Inferior parietal cortex (tissue), 1 donor: ENCODE data around the gene DENND6A.
"Not testable (repeated sequence)": the region's sequence is repeated elsewhere in the genome, so short reads cannot be mapped to it uniquely, and the experiment has no call there.

Experiments
- DNase-seq: peaks from one replicate; pipeline ENCODE4 v3.0.0-alpha.2; 2016; ENCODE audit errors: extremely low spot score

The DENND6A gene

DNA sequence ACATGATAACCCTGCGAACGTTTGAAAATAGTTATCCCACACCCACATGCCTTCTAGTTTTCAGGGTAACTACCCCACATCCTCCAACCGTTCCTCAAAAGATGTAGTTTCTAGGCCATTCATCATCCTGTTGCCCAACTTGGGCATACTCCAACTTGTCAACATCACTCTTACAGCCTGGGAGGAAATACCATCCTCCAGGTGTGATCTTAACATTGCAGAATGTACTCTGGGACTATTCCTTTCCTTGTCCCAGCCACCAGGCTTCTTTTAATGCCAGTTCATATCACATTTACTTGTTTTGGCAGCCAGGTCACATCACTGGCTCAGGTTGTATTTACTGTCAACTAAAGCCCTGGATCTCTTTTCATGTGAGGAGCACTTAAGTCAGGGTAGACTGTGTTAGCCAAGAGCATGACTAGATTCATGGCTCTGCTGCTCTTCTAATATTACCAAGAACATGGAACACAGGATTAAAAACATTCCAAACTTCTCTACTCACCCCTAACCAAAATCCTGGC lies 4.0 kb upstream of the DENND6A start:
- no peak for DNase-seq

- no peak for DNase-seq
Observed at GRCh38 chr3:57694146-57694545, 1.3 kb upstream of the DENND6A start.

DNA sequence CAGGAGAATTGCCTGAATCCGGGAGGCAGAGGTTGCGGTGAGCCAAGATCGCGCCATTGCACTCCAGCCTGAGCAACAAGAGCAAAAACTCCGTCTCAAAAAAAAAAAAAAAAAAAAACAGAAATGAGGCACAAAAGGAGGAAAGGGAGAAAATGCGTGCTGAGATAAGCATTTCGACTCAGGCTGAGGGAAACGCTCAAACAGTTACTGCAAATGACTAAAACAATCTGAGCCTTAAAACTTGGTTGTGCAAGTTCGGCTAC lies 813 bp downstream of the DENND6A start:
- DNase-seq: not testable (repeated sequence)

DNA sequence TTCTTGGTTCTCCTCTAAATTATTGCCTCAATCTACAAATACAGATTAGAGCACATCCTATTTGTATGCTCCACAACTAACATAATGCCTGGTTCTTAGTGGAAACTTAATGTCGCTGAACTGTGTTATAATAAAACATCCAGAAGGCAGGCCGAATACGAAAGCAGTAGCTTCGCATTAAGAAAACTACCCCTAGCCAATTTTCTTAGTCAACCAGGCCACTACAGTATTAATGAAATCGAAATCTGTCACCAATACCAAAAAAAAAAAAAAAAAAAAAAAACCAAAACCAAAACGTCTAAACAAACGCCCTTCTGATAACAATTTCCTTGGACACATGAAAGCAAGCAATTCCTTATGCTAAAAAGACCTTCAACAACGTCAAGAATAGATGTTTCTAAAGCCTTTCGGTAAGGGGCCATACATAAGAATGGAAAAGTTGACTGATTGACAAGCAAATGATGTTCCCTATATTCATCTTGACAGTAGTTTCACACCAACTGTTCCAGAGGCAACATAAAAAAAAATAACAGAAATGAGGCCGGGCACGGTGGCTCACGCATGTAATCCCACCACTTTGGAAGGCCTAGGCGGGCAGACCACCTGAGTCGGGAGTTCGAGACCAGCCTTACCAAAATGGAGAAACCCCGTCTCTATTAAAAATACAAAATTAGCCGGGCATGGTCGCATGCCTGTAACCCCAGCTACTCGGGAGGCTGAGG lies 1.3 kb downstream of the DENND6A start:
- DNase-seq: peak; percentile 6

DNA sequence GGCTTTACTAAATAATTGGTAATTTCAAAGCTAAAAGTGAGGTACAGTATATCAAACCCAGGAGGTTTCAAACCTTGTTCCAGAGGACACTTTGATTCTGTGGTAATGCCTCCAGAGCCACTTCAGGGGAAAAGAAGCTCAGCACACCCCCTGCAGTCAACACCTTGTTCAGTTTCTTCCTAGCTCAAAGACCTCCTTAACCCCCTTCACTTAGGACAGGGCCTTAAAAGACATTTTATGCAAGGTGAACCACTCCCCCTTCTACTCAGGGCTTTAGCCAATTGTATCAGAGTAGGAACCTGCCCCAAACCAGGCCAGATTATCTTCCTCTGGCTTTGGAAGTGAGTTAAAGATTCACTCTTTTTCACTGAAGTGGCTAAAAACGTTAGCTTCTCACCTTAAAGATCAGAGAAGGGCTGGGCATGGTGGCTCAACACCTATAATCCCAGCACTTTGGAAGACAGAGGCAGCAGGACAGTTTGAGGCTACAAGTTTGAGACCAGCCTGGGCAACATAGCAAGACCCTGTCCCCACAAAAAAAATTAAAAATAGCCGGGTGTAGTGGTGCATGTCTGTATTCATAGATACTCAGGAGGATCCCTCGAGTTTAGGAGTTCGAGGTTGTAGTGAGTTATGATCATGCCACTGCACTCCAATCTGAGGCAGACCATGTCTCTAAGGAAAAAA lies 3.4 kb downstream of the DENND6A start:
- no peak for DNase-seq

GRCh38 chr3:57688291-57688690 lies 4.6 kb downstream of the DENND6A start:
- DNase-seq: no peak

DNA sequence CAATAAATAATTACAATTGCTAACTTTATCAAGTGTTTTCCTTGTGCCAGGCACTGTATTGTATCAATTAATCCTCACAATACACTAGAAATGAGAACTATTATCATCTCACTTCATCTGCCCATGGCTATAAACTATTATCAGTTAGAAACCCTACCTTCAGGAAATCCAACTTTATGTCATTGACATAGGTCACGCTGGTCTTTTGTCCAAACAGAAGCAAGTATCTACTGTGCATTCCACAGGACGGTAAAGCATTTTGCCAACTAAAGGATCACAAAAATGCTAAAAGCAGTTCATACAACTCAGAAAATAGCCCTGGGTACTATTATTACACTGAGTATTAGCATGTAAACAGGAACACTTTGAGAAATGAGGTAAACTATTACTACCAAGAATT lies 9.6 kb downstream of the DENND6A start:
- no peak for DNase-seq

GRCh38 chr3:57682284-57682683 lies 10.6 kb downstream of the DENND6A start:
- DNase-seq: no peak

GRCh38 chr3:57681691-57682090 lies 11.2 kb downstream of the DENND6A start:
- DNase-seq: no peak

DNA sequence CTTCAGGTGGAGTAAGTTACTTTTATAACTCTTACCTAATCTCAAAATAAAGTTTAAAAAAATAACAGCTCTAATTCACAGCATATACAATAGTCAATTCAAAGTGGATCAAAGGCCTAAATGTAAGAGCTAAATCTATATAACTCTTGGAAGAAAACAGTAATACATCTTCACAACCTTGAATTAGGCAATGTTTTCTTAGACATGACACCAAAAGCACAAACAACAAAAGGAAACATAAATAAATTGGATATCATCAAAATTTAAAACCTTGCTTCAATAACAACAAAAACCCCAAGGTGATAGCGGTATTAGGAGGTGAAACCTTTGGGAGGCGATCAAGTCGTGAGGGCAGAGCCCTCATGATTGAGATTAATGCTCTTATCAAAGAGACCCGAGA lies 12.8 kb downstream of the DENND6A start:
- no peak for DNase-seq

DNA sequence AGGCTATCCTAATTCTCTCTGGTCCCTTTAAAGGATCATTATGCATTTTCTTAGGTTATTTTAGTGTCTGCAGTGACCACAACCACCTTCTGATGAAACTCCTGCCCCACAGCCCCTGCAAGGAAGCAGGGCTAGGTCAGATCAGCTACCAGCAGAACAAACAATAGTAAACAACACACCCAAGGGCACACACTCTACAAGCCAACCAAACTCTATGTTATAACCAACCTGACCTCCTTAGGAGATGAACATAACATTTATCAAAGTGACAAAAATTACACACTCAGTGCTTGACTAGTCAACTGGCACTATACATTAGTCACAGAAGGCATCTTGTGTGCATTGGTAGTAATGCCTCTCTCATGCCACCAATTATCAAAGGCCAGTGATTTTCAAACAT lies 17.3 kb downstream of the DENND6A start:
- DNase-seq: no peak

GRCh38 chr3:57673156-57673555 lies 19.7 kb downstream of the DENND6A start:
- DNase-seq: no peak

DNA sequence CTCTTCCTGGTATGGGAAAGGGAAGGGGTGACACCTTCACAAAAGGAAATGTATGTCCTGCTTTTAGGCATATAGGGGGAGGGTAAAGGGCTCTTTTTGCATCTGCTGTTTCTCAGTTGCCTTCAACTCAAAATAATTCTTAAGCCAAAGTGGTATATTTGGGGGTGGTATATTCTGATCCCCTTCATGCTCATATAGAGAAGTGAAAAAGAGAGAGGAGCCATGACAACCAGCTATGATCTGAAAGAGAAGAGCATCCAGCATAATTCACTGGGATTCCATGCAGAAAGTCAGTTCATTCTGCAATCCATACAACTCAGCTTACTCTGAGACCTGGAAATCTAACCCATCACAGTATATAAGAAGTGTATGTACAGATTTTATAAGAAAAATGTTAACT lies 22.3 kb downstream of the DENND6A start:
- DNase-seq: no peak

DNA sequence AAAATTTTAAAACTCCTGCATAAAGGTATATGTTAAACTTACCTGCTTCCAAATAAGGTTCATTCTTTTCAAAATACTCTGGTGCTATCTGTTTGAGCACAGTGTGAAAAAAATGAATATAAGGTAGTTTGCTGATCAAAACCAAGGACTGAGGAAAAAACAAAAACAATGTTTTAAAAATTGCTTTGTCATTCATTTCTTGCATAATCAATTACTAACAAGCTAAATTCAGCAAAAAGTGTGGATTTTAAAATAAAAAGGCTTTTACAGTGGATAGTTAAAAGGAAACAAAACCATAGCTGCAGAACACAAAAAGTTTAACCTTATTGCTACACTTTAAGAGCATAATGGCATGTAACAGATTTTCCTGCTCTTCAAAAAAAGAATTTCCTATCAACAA lies 31.5 kb downstream of the DENND6A start:
- no peak for DNase-seq

GRCh38 chr3:57659806-57660439 lies 33.0 kb downstream of the DENND6A start:
- no peak for DNase-seq

GRCh38 chr3:57659004-57659673 lies 33.7 kb downstream of the DENND6A start:
- DNase-seq: no peak

DNA sequence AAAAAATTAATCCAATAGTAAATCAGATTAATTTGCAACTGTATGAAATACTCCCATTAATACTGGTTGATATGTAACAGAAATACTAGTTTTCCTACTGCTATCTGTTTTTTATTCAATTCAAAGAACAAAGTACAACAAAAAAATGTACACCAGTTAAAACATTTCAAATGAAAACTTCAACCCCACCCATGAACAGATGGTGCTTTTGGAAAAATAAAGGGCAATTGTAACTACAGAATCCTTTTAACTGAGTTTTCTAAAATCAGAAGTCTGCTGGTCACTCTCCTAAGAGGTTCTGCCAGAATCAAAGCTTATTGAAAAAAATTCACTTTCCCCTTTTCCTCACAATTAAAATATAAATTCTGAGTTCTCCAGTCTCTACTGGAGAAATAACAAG lies 34.3 kb downstream of the DENND6A start:
- DNase-seq: no peak

- DNase-seq: no peak
Observed at GRCh38 chr3:57655727-57656126, 37.1 kb downstream of the DENND6A start.

GRCh38 chr3:57654267-57654666 lies 38.6 kb downstream of the DENND6A start:
- DNase-seq: no peak

DNA sequence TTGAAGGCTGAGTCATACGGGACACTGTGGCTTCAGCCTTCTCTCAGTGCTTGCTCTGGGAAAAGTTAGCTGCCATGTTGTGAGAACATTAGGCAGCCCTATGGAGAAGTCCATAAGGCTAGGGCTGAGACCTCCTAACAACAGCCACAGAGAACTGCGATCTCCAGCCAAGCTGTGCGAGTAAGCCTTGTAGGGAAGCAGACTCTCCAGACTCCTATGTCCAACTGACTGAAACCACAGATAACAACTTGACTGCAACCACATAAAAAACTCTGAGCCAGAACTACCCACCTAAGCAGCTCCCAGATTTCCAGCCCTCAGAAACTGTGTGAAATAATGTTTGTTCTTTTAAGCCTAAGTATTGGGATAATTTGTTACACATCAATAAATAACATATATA lies 40.7 kb downstream of the DENND6A start:
- DNase-seq: no peak

GRCh38 chr3:57647292-57647940 lies 45.5 kb downstream of the DENND6A start:
- DNase-seq: no peak

DNA sequence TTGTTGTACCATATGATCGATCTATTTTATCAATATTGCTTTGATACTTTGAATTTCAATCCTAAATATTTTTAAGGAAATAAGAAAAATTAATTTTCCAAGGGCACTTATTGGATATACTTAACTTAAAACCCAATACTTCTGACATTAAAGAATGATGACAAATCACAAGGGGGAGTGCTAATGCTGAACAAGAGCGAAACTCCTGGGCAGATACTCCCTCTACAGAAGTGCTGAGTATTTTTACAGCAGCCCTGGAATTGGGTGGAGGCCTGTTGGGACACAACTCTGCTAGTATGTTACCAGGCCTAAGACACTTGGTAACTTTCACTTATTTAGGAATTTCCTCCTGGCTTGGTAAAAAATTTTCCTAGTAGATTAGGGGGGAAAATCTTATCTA lies 46.2 kb downstream of the DENND6A start:
- no peak for DNase-seq
